Measurements from ENCODE around the gene ABCC1. TPM values are rescaled to one million over a fixed set of nuclear protein-coding genes. Genes with fewer than 3 reads are reported as not detected.
"Not testable (repeated sequence)": the region's sequence is repeated elsewhere in the genome, so short reads cannot be mapped to it uniquely, and the experiment has no call there.

ABCC1 gene
- total RNA-seq, 1 donor from 2014 or later = 47.9 TPM

DNA sequence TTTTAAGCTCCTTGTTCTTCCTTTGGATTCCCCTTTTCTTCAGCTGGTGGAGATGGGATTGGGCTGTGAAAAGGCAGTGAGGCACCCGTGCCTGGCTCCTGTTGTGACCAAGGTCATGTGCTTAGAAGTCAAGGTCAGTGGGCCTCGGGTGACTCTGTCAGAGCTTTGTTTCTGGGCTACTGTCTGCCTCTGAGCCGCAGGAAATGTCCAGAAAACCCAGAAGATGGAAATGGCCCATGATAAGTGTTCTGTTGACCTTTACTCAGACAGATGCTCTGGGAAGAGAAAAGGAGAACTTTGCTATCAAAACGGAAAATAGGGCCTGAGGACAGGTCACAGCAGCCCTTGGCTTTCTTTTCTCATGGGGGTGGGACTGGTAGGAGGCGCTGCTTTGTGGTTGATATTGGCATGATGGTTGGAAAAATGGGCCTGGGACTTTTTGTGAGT is 2.9 kb downstream of the ABCC1 start:
- Mint-ChIP-seq H3K4me1 (ENCODE audit: low read depth) (peaks cover 42% of the 10 kb centered on the region), H3K36me3 (ENCODE audit: low read depth) (no peaks in the 10 kb centered on the region), H3K4me3 (ENCODE audit: unreplicated experiment) (no peak overlapping the region), H3K9me3 (ENCODE audit: low read depth) (no peaks in the 10 kb centered on the region), H3K27ac (ENCODE audit: unreplicated experiment) (peak overlapping the region; percentile 78), H3K27me3 (ENCODE audit: low read depth) (no peaks in the 10 kb centered on the region)
- TF ChIP-seq, protein P1, sequence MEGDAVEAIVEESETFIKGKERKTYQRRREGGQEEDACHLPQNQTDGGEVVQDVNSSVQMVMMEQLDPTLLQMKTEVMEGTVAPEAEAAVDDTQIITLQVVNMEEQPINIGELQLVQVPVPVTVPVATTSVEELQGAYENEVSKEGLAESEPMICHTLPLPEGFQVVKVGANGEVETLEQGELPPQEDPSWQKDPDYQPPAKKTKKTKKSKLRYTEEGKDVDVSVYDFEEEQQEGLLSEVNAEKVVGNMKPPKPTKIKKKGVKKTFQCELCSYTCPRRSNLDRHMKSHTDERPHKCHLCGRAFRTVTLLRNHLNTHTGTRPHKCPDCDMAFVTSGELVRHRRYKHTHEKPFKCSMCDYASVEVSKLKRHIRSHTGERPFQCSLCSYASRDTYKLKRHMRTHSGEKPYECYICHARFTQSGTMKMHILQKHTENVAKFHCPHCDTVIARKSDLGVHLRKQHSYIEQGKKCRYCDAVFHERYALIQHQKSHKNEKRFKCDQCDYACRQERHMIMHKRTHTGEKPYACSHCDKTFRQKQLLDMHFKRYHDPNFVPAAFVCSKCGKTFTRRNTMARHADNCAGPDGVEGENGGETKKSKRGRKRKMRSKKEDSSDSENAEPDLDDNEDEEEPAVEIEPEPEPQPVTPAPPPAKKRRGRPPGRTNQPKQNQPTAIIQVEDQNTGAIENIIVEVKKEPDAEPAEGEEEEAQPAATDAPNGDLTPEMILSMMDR (IDR thresholded peaks at IDR 0.05) = no peak
- peak; percentile 25 for DNase-seq (ENCODE audit: low spot score)

DNA sequence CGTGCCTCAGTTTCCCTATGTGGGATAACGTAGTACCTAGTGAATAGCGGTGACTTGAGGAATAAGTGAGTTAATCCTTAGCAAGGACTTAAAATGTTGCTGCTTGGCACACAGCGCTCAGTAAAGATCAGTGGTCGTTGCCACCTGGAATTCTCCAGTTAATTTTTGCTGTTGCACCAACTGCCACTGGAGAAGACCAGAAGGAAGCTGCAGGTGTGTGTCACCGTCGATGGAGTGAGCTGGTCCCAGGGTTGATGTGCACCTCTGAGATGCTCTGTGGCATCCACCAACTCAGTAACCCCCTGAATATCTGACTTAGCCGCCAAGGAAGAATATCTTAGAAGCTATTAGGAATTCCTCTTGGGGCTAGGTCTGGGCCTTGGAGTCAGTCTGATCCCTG is 4.1 kb downstream of the ABCC1 start:
- H3K36me3 Mint-ChIP-seq (ENCODE audit: low read depth) = no peaks in the 10 kb centered on the region
- peak; percentile 27 for DNase-seq (ENCODE audit: low spot score)
- H3K27me3 Mint-ChIP-seq (ENCODE audit: low read depth) = no peaks in the 10 kb centered on the region
- H3K9me3 Mint-ChIP-seq (ENCODE audit: low read depth) = no peaks in the 10 kb centered on the region
- TF ChIP-seq, protein P1 (IDR thresholded peaks at IDR 0.05) = no peak
- peaks cover 40% of the 10 kb centered on the region for H3K4me1 Mint-ChIP-seq (ENCODE audit: low read depth)
- H3K4me3 Mint-ChIP-seq (ENCODE audit: unreplicated experiment) = no peak overlapping the region
- H3K27ac Mint-ChIP-seq (ENCODE audit: unreplicated experiment) = no peak overlapping the region

DNA sequence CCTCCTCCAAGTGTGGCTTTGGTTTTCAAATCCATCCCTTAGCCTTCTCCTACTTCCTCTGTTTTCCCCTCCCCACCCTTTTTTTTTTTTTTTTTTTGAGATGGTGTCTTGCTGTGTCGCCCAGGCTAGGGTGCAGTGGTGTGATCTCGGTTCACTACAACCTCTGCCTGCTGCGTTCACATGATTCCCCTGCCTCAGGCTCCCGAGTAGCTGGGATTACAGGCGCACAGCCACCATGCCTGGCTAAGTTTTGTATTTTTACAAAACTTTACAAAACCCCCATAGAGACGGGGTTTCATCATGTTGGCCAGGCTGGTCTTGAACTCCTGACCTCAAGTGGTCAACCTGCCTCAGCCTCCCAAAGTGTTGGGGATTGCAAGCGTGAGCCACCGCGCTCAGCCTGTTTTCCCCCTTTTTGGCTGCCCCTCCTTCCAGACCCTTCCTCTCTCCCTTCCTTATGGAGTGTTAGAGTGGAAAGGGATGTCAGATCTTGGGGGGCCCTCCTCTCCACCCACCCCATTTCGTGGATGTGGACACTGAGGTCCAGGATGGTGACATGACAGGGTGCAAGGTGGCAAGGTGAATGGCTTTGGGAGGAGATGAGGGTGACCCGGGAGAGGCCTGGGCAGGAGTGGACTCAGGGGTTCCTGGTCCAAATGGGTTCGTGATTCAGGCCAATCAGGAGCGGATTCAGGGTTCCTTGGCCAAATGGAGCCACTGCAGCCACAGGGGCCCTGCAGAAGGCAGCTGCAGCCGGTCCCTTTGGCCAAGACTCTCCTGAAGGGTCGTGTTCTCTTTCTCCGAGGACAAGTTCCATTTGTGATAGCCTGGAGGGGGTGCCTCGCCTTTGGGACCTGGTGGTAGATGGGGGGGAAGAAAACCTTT is 4.8 kb downstream of the ABCC1 start:
- H3K4me1 Mint-ChIP-seq (ENCODE audit: low read depth) = peaks cover 41% of the 10 kb centered on the region
- no peaks in the 10 kb centered on the region for H3K36me3 Mint-ChIP-seq (ENCODE audit: low read depth)
- peak; percentile 32 for DNase-seq (ENCODE audit: low spot score)
- H3K4me3 Mint-ChIP-seq (ENCODE audit: unreplicated experiment) = no peak overlapping the region
- no peaks in the 10 kb centered on the region for H3K27me3 Mint-ChIP-seq (ENCODE audit: low read depth)
- H3K27ac Mint-ChIP-seq (ENCODE audit: unreplicated experiment) = no peak overlapping the region
- H3K9me3 Mint-ChIP-seq (ENCODE audit: low read depth) = no peaks in the 10 kb centered on the region
- TF ChIP-seq, protein P1 (IDR thresholded peaks at IDR 0.05) = no peak

DNA sequence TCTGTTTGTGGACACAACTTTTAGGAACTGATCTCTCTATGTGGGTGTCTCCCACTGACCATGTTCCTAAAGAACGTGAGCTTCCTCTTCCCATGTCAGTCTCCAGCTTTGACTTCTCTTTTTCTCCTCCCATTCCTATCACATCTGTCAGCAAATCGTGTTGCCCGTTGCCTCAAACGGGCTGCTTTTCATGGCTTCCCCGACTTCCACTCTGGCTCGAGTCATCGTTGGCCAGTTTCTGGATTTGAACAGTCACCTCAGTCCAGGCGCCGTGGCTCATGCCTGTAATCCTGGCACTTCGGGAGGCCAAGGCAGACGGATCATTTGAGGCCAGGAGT is 5.4 kb downstream of the ABCC1 start:
- Mint-ChIP-seq H3K4me3 (ENCODE audit: unreplicated experiment) (no peak overlapping the region), H3K27me3 (ENCODE audit: low read depth) (no peaks in the 10 kb centered on the region), H3K36me3 (ENCODE audit: low read depth) (no peaks in the 10 kb centered on the region), H3K4me1 (ENCODE audit: low read depth) (peaks cover 42% of the 10 kb centered on the region), H3K27ac (ENCODE audit: unreplicated experiment) (no peak overlapping the region), H3K9me3 (ENCODE audit: low read depth) (no peaks in the 10 kb centered on the region)
- no peak for DNase-seq (ENCODE audit: low spot score)
- TF ChIP-seq, protein P1 (IDR thresholded peaks at IDR 0.05) = no peak

DNA sequence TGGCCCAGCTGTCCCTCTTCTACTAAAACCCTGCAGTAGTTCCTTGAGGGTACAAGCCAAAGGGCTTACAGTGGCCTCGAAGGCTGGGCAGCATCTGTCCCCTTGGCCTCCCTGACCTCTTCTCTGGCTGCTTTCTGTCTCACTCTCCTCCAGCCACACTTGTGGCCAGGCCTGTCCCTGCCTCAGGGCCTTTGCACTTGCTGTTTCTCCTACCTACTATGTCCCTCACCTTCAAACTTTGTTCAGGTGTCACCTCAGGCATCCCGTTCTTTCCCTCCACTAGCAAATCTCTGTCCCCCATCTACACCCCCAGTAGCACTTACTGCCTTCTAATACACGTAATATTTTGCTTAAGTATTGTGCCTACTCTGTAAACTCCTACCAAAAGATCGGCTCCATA is 6.0 kb downstream of the ABCC1 start:
- H3K27me3 Mint-ChIP-seq (ENCODE audit: low read depth) = no peaks in the 10 kb centered on the region
- TF ChIP-seq, protein P1 (IDR thresholded peaks at IDR 0.05) = no peak
- H3K4me1 Mint-ChIP-seq (ENCODE audit: low read depth) = peaks cover 45% of the 10 kb centered on the region
- no peak overlapping the region for H3K4me3 Mint-ChIP-seq (ENCODE audit: unreplicated experiment)
- no peaks in the 10 kb centered on the region for H3K36me3 Mint-ChIP-seq (ENCODE audit: low read depth)
- no peak overlapping the region for H3K27ac Mint-ChIP-seq (ENCODE audit: unreplicated experiment)
- no peaks in the 10 kb centered on the region for H3K9me3 Mint-ChIP-seq (ENCODE audit: low read depth)
- DNase-seq (ENCODE audit: low spot score) = no peak

DNA sequence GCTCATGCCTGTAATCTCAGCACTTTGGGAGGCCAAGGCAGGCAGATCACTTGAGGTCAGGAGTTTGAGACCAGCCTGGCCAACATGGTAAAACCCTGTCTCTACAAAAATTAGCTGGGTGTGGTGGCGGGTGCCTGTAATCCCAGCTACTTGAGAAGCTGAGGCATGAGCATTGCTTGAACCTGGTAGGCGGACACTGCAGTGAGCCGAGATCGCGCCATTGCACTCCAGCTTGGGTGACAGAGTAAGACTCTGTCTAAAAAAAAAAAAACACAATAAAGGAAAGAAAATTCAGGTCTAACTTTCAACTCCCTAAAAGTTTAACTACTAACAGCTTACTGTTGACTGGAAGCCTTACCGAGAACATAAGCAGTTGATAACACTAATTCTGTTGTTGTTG is 6.7 kb downstream of the ABCC1 start:
- not testable (repeated sequence) for H3K36me3 Mint-ChIP-seq (ENCODE audit: low read depth); DNase-seq (ENCODE audit: low spot score)
- peaks cover 44% of the 10 kb centered on the region for H3K4me1 Mint-ChIP-seq (ENCODE audit: low read depth)

More for the DNA sequence above, 6.7 kb downstream of the ABCC1 start:
- H3K27ac Mint-ChIP-seq (ENCODE audit: unreplicated experiment); H3K27me3 Mint-ChIP-seq (ENCODE audit: low read depth); H3K9me3 Mint-ChIP-seq (ENCODE audit: low read depth); H3K4me3 Mint-ChIP-seq (ENCODE audit: unreplicated experiment): not testable (repeated sequence)

Data from chondrocyte (in vitro differentiated cells).